HG03457 (cell line): ENCODE results near the gene FAT1.
"Not testable (repeated sequence)": the region's sequence is repeated elsewhere in the genome, so short reads cannot be mapped to it uniquely, and the experiment has no call there.

Experiments used
- ATAC-seq: cut with Tn5 transposase; IDR thresholded peaks from one replicate; pipeline ENCODE4 v1.9.1; 2021; ENCODE audit warnings: moderate number of reproducible peaks; ENCODE audit not compliant: unreplicated experiment

The FAT1 gene

DNA sequence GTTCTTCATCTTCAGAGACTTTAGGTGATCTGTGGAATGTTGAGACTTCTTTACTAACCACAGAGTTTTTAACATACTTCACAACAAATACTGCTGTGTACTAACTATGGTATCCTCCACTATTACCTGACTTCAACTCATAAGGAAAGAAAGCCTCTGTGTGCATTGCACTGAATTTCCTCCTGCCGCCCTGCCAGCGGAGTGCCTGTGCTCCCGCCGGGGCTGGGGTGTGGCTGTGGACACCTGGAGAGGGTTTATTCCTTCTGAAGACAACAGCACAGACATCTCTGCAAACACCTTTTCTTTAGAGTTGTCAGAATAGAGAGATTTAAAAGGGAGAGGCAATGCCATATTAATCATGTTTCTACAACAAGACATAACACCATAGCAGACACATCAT lies 63.3 kb downstream of the FAT1 start:
- ATAC-seq, result no peak

DNA sequence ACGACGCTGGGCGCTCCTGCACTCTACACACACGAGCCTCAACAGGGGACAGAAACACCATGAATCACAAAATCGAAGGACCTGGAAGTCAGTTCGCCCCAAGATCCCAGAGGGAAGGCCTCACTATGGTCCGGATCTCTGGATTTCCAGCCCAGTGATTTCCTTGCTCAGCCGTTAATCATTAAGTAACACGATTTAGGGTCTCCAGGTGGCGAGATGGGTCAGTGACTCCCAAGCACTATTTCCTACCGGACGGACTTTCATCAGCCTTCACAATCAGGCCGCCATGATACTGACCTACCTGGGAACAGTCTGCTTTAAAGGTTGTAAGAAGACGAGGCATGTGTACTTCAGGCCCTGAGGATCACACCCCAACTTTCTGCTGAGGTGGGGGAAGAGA lies 63.7 kb downstream of the FAT1 start:
- no peak for ATAC-seq

DNA sequence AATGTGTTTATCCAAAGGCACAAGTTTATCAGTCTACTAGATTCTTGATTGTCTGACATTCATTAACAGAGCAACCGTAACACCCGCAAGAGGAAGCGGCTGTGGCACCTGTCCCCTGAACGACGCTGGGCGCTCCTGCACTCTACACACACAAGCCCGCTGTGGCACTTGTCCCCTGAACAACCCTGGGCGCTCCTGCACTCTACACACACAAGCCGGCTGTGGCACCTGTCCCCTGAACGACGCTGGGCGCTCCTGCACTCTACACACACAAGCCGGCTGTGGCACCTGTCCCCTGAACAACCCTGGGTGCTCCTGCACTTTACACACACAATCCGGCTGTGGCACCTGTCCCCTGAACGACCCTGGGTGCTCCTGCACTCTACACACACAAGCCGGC lies 64.2 kb downstream of the FAT1 start:
- ATAC-seq, result not testable (repeated sequence)

DNA sequence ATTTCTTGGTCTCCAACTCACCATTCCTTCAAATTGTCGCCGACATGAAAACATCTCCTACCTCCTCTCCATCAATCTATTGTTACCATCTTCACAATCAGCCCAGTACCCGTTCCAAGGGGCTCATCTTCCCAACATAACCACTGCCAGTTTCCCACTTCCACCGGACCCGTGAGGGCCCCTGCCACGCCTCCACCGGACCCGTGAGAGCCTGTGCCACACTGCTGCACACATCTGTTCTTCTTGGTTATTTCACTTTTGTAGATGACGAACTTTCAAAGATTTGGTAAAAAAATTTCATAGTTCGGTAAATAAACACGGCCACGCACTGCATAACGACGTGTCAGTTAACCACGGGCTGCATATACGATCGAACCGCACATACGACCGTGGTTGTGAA lies 65.0 kb downstream of the FAT1 start:
- no peak for ATAC-seq

DNA sequence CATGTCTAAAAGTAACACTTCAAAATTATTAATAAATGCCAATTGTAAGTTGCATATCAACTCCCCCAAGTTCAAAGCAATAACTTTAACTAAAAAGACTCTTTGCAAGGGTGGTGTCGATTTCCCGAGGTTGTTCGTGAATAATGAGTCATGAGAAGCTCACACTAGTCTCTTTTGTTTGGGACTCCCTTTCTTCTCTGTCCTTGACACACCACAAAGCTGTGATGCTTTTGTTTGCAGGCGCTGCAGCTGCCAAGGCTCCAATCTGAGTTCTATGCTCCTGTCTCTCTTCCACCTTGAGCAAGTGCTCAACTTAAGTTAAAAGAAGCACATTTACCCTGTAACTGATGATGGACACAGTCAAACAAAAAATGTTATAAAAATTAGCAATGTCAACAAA lies 65.9 kb downstream of the FAT1 start:
- no peak for ATAC-seq

DNA sequence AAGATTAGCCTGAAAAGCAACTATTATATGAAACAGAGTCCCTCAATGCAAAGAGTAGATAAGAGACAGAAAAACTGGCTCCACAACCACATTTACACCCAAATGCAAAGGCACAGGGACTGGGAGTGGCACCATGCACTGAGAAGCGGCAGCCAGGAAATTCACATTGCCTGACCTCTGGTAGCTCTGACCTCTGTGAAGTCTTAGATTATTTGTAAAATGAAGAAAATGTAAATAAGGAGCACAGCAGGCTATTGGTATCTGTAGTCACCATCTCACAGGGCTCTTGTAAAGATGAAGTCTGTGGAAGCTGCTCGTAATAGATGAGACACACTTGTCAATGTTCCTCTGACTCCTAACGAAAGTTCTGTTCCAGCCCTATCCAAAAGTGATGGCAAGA lies 69.7 kb downstream of the FAT1 start:
- no peak for ATAC-seq

DNA sequence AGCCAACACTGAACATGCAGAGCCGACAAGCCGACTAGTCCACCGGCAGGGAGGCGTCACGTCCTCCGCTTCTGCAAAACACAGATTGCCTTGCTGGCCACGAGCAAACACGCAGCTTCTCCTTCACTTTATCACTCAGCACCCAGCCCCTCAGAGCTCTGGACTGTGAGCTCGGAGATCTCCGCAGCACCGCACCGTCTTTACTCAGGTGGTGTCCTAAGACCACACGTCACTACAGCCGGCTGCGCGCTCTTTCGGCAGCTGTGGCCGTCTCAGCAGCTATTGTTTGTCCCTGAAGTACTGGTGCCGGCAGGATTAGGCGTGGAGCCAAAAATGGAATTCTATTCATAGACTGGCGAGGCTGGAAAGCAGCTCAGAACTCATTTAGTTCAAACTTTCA lies 72.0 kb downstream of the FAT1 start:
- no peak for ATAC-seq

DNA sequence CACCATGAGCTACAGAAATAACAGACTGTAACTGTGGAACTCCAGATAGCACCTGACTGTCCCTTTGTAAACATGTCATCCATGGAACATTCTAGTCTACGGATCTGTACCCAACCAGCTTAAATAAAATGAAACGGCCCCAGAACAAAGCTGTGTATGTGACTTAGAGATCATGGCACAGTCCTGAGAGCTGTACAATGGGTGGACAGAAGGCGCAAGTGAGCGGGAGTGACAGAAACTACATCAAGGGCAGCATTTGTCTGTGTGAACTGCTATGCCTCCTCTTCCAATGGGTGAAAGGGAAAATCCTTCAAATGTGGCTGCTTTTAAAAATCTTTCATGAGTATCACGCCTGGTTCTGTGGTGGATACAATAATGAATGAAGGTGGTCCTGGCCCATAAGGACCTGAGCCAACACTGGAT lies 72.5 kb downstream of the FAT1 start:
- no peak for ATAC-seq

DNA sequence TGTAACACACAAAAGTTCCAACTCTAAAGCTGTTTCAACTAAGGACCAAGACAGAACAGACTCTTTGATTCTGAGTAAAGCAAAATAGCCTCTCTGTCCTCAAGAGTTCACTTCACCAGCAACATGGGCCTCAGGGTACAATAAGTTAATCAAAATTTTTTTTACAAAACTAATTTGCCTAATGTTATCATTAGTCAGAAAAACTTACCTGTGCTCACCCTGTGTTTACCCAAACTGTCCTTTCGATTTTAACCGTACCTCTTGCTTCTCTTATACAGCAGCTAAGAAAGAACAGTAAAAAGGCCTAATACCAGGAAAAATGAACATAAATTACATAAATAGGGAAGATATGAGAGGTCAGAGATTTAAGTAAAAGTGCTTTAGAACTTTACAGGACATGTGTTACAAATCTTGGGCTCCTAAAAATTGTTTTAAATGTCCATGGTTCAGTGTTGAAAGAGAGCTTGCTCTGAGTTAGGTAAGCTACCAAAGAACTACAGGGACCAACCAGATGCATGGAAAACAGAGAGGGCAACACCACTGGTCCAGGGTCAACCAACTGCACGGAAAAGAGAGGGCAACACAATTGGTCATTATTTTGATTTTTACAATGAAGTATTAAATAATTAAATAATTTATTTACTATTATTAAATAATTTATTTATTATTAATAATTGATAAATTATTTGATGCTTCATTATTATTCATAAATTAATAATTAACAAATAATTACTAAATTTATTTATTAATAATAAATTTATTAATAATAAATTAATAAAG lies 73.1 kb downstream of the FAT1 start:
- no peak for ATAC-seq

DNA sequence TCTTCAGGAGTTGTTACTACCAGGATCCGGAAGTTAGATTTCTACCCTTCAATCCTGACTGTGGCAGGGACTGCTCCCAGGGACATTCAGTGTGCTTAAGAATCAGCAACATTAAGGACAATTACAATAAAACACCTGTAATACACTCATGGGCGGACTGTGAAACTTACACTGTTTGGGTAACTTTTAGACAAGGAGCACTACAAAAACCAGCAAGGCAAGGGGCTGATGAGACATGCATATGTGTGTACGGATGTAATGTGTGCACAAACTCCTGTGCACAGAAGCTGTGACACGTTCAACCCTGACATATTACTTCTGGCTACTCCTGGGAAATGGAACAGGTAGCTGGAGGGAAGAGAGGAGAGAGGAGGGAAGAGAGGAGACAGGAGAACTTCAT lies 75.8 kb downstream of the FAT1 start:
- ATAC-seq, result no peak

DNA sequence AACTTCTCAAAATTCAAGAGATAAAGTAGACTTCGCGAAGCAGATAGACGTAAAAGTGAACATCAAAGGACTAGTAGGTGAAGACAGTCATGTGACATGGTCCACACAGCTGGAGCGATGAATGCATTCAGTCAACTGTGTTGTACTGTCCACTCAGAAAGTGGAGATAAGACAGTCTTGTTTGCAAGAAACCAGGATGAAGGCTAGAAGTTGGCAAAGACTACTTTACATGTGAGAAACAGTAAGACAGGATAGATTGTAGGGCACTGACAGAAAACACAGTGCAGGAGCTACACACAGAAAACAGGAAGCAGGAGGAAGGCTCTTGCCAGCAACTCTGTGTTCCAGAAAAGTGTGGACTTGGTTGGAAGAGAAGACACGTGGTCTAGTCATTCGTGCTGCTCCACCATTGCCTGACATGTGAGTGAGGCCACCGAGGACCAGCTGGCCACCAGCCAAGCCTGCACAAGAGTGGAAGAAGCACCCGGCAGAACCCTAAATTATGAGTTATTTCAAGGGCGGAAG lies 78.9 kb downstream of the FAT1 start:
- no peak for ATAC-seq

DNA sequence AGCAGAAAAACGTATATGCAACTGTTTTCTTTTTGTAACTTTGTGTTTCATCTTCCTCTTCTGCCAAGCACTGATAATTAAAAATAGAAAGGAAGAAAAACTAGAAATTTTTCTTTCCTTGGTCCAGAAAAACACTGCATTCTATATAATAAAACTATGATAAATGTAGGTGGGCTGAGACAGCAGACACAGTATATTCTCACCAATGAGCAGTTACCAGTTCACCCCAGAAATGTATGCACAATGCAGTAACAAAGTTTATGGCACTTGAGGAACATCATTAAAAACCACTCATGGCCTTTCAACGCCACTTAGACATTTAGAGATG lies 79.4 kb downstream of the FAT1 start:
- no peak for ATAC-seq

DNA sequence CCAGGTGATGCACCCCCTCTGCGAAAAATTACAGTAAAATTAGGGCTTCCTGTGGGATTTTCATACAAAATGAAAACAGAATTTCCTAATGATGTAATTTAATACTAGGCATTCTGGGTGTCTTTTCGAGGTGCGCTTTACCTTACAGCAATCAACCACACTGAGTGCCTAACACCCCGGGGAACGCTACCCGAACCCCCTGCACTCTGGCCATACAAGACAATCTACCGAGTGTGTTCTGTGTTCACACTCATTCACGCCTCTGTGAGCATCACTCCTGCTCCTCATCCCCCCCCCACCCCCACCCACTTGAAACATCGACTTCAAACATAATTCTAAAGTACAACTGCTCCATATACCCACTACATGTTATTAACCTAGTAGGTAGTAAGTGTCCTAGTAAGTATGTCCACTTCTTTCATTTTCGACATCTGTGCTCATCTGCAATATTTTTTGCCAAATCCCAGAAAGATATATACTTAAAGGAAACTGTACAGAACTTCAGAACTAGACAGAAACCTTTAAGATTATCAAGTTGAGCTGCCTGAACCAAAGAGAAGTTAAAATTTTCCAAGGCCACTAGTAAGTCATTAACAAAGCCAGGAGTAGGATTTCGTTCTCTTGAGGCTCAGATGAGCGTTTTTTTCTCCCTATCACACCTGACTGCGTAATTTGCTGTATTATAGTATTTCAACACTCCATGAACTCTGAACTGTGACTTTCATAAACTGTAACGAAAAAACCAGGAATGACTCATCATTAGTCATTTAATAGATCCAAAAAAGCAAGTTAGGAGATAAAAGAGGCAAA lies 80.0 kb downstream of the FAT1 start:
- ATAC-seq, result no peak

DNA sequence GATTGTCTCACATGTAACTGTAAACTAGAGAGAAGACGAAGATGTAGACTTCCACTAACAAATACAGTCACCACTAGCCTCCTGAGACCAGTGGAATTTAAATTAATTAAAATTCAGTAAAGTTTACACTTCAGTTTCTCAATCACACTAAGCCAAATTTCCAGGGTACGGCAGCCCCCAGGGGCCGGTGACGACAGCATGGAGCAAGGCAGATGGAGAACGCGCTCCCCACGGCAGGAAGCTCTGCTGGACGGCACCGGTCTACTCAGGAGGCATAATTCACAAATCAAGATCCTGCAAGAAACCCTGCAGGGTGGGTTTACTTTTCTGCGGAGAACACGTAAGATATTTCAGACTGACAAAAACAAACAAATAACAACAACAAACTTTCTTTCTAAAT lies 80.7 kb downstream of the FAT1 start:
- ATAC-seq, result no peak

DNA sequence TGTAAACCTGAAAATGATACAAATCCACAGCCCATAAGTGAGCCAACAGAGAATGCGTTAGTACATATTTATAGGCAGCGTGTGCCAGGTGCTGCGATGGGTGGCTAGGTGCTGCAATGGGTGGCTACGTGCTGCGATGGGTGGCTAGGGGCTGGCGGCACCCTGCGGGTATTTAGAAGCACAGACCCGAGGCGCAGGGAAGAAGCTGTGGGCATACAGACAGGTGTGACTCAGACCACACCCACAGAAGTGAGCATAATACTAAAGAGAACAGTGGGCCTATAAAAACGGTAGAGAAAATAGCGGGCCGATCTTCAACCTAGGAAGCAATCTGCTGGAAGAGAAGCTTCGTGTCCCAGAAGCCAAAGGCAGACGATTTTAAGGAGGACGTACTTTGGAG lies 81.1 kb downstream of the FAT1 start:
- no peak for ATAC-seq

DNA sequence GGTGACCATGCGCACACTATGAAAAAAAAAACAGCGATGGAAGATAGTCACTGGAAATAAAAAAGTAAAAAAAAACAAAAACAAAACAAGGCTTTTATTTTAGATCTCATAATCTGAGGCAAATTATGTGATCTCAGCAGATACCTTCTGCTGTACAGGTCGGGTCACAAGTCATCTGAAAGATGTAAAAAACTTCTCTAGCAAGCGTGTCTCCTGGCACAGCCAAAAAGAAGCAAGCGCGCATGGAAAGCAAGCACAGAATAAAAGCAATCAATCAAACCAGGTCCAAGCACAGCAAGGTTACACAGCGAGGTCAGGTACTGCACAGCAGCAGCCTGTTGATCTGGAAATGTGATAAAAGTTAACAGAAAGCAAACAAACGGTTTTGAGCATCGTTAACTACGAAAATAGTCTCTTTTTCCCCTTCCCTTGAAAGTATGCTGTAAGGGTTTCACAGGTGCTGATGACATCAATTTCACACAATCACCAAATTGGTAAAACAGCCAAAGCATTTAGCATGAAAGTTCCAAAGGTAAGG lies 89.0 kb downstream of the FAT1 start:
- no peak for ATAC-seq

DNA sequence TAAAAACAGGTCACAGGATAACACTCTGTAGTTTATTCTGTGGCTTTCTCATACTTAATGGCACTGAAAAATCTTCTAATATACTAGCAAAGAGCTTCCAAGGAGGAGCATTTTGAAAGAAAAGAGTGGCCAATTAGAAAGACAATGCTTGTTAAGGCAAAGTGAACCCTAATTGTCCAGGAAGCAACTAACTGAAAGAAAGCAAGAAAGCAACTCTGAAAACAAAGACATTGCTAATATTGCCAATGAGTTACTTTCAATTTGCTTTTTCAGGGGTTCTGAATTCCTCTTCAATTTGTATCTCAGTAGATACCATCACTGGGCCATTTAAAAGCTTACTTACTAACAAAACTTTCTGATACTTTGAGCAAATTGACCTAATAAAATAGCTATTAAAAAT lies 89.8 kb downstream of the FAT1 start:
- no peak for ATAC-seq

DNA sequence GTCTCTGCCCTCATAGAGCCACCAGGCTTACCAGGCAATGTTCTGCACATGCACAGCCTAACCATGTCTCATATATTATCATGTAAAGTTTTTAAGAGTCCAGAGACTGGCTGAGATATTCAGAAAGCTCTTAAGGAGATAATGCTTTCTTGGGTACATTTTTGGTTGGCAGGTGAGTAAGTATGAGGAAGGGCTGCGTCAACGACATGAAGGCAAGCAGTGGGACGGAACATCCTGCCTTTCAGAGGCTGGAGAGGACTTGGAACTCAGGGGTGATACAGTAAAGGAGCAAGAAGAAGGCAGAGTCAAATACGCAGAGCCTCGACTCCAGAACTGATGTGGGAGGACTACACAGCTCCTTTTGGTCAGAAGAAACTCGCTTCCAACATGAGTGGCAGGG lies 93.5 kb downstream of the FAT1 start:
- ATAC-seq, result no peak

DNA sequence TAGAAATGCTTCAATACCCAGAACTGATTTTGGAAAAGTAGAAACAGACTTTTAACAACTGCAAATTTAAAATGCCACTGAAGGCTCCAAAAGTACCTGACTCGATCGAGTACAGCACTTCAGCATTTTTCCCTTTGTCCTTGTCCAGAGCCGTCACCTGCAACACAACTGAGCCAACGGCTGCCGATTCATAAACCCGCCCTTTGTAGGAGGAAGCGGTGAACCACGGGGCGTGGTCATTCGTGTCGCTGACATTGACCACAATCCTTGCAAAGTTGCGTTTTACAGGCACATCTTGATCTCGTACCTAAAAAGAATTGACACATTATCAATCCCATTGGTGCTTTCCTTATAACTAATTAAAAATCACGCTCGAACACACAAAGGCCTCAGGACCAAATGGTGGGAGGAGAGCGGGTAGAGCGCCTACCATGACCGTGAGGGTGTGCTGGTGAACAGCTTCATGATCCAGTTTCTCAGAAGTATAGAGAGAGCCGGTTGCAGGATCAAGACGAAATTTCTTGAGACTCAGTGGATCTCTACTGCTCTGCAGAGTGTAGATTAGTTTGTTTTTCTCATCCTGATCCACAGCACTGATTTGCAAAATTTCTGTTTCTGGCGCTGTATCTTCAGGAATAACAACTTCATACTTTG lies 95.5 kb downstream of the FAT1 start:
- ATAC-seq, result no peak

DNA sequence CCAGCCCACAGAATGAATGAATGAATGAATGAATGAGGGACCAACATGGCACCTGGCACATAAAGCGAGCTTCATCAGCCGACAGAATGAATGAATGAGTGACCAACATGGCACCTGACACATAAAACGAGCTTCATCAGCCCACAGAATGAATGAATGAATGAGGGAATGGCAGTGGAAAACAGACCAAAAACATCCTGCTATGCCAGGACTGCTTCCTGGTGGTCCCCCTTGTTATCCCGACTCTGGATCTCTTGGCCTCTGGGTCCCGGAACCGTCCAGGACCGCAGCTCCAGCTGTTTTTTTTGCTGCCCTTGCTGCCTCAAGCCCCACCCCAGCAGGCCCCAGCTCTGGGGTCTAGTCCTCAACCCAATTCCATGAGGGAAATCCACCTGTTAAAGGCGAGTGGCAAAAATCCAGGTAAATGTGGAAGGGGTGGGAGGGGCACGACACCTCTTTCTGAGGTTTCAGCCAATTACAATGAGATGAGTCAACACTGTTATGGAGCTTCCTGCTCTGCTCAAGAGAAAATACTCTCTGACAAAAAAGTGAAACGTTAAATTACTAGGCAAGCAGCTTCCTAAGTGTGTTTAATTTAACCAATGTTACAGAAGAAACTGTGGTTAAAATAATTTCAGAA lies 96.3 kb downstream of the FAT1 start:
- no peak for ATAC-seq

DNA sequence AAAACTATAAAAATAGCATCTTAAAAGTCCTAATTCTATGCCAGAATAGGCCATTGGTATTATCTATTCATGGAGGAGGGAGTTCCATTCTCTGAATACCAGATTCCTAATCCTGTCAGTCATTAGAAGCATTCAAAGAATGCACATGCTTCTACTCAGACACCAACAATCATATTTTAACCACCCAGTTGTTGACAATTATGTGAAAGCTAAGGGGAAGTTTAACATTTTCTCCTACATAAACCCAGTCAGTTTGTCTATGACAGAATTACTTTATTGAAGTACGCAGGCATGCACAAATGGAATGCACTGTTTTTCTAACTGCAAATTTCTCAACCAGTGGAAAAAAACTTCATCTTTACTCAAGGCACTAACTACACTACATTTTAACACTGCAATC lies 98.7 kb downstream of the FAT1 start:
- ATAC-seq, result no peak
